T-helper 2 cell (primary cell): ENCODE results near the gene EYA4.

Experiments used
- DNase-seq, 5 experiments: peaks; one replicate each; pipeline versions ENCODE4 v3.0.0 to v3.0.0-alpha.2; 2012 to 2022

EYA4 gene

GRCh38 chr6:133291671-133292070 is 50.5 kb downstream of the EYA4 start:
- no peak for DNase-seq

DNA sequence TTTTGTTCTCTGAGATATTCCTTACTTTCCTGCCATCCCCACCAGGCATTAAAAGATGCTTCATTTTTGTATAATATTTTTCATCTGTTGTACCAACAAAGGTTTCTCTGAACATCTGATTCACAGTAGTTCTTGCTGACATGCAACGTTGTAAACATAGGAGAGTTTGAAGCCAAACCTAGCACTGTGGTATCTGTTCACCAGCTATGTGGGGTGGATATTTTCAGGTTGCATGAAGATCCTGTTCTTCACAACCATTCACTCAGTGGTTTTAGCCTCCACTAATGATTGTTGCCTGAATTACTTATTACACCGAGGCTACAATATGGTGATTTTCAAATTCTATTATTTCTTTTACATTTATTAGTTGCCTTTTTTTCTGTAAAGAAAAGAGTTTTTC is 56.5 kb downstream of the EYA4 start:
- DNase-seq = no peak

- DNase-seq = no peak
Measured at GRCh38 chr6:133298335-133298734, 57.2 kb downstream of the EYA4 start.

DNA sequence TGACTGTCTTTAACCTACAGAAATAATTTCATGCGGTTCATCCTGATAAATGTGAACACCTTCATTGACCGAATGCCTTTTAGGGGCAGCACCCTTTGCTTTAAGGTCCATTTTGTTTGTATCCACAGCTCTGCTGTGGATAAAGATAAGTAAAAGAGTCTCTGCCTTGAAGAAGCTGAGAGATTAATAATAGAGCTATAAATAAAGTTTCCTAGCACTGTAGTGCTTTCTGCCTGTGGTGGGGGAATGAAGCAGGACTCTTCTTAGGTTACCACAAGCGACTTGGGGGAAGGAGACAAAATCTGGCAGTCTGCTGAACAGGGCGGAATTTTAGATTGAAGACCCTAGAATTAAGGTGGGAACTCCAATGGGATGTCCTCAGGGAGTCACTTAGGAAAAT is 57.6 kb downstream of the EYA4 start:
- DNase-seq = no peak

DNA sequence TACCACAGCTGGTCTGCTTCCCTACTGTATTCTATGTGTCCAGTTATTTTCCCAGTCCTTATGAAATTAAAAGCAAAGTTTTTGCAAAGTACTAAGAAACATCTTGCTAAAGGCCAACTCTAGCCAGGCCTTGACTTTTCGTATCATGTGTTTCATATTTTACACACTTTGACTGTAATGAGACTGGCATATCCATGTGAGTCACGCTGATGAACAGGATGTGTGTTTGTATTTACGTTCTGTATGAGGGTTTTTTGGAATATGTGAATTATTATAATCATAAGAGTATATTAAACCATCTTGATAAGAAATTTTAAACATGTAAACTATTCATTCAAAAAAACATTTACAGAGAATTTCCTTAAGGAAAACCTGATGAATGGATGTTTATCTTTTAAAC is 59.7 kb downstream of the EYA4 start:
- no peak for DNase-seq

DNA sequence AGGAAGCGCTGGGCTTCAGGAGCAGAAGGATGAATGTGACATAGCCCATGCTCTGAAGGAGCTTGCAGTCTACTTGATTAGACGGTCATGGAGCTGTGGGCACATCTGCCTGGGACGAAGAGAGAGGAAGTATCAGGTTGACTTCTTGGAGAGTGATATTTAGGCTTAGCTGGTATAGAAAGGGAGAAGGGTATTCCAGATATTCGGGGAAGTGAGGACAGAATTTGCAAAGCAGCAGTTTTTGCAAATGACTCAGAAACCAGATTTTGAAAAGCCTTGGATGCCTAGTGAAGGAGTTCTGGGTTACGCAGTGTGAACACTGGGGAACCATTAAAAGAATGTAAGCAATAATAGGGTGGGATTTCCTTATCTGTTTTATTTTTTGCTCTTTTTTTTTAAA is 60.7 kb downstream of the EYA4 start:
- DNase-seq = no peak

- no peak for DNase-seq
Measured at GRCh38 chr6:133306931-133307330, 65.8 kb downstream of the EYA4 start.

DNA sequence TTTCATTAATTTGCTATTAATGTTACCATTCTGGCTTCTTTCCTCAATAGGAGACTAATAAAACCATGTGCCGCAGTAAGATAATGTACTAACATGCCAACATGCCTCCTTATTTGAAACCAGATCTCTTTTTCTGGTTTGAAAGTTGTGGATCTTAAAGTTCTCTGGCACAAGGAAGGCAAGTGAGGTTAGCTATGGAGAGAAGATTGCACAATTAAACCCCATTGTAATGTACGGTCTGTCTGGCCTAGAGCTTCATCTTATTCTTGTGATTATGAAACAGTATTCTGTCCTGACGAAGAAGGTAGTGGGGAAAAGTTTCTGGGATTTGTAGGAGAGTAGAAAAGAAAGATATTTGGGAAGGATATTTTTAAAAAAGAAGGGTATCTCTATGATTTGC is 68.4 kb downstream of the EYA4 start:
- no peak for DNase-seq

- no peak for DNase-seq
Measured at GRCh38 chr6:133312006-133312405, 70.8 kb downstream of the EYA4 start.

DNA sequence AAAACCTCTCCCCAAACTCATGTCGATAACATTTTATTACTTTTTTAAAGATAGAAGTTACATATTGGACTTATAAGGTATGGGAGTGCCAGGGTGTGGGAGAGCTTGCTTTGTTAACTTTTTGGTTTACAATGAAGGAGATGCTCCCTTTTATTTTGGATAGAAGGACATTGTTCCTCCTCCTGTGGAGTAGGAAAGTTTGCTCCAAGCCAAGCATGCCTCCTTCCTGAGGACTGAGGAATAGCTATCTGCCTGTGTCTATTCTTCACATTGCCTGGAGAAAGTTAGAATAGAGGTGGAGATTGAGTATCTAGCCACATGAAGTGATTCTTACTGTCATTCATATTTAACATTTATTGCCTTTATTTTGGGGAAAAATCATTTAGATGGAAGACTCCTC is 71.9 kb downstream of the EYA4 start:
- no peak for DNase-seq

DNA sequence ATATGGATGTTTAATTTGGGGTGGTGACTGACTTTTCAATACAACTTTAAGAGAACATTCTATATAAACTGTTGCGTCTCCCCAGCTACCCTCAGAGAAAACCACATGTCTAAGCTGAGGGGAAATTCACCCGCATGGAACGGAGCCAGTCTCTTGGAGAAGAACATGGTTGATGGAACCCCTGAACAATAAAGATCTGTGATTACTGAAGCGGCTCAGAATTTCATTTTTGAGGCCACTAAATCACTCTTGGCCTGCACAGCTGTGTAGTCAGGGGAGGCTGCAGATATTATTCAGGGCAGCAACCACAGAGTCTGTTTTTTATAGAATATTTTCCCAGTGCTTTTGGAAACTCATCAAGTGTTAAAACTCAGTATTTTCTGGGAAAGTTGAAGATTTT is 73.8 kb downstream of the EYA4 start:
- no peak for DNase-seq

DNA sequence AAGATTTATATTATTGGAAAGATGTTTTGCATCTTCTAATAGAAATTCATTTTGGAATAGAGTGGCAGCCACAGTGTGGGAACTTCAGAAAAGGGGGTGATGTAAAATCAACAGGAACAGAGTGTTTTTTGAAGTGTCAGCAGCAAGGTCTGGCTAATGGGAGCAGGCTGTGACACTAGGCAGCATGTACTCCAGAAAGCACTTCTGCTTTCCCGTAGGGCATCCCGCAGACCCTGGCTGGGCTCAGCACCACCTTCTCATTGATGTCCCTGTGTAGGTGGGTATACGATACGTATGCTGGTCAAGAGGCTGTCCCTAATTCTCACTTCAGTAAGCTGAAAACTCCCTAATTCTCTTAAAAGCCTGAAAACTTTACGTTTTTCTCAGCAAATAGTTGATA is 74.7 kb downstream of the EYA4 start:
- DNase-seq = no peak

DNA sequence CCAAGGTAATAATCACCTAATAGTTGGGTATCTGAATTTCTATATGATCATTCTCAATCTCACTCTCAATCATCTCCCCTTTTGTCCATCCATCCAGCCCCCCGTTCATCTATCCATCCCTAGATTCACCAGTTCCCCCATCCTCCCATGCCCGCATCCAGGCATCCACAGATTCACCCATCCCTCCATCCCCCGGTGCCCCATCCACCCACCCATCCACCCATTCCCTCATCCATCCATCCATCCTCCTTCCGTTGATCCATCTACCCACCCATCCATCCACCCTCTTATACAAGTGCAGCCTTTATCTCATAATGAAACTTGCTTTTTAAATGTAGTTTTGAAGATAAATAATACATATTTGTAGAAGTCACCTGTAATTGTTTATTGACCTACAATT is 76.5 kb downstream of the EYA4 start:
- no peak for DNase-seq

DNA sequence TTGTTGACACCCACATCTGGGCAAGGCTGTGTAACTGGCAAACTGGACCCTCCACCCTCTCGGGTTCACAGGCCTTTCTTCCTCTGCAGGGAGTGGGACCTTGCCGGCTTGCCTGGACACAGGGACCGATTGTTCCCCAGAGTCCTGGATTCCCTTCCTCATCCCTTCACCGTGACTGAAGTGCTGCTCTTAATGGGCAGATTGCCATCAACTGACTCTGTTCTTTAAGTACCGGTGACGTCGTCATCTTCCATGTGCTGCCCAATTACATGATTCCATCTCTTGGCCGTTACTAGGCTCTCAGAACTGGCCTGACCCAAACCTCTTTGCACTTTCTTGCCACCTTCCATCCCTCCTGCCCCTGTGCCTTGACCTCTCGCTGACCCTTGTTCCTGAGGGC is 85.4 kb downstream of the EYA4 start:
- no peak for DNase-seq

DNA sequence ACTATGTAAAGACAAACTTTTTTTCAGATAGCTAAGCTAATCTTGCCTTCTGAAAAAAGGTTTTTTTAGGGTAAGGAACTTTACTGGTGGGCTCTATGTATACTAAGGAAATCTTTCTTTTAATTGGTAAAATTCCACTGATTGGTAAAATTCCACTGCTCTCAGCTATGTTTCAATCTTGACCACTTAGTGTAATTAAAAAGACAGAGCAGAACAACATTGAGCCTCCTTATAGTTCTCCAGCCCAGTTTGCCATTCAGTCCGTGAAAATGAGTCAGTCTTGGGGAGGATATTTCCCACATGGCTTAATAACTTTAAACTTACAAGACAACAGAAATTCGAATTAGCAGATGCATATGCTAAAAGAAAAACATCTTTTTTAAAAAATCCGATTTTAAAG is 92.7 kb downstream of the EYA4 start:
- DNase-seq = no peak

DNA sequence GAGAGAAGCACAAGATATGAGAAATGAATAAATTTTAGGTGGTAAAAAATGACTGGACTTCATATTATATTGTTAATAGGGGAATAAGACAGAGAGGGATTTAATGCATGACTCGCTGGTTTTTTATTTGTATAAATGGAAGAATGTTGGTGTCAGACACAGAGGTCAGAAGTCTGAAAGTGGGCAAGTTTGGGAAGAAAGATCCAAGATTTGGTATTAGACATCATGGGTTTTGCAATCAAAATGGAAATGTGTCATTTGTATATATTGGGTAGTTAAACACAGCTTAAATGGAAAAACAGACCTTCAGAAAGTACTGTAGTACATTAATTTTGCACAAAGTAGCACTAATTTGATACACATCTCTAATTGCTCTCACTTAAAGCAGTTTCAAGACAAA is 96.2 kb downstream of the EYA4 start:
- no peak for DNase-seq

DNA sequence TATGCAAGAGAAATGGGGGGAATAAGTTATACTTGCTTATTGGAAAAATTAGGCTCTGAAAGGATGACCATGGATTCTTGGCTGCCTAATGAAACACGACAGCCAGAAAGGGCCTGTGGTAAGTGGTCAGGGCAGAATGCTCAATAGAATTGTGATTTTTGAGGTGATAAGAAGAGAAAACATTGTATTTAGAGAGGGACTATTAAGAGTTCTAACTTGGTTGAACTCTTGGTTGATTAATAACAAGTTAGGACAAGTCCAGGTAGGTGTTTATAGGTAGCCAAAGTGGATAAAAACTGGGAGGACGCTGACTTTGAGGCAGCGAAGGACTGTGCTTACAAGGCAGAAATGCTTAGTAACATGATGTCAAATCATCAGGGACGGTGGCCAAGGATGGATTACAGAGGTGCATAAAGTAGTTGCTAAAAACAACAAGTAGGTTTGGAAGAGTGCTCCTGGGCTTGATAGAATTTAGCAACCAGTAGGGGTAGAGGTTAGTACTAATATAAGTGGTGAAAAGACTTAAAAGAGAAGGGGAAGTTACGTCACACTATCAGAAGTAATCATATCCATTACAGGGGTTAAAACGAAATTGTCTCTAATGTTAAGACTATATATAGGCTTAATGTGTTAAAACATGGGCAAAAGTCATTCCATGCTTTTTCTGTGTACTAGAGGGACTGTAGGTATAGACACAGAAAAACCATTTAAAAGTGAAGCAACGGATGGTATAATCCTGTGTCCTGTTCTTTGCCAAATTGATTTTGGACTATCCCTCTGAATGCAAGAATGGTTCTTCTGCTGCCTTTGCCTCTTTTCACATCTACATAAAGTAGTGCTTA is 98.6 kb downstream of the EYA4 start:
- no peak for DNase-seq

- no peak for DNase-seq
Measured at GRCh38 chr6:133340557-133340956, 99.4 kb downstream of the EYA4 start.

DNA sequence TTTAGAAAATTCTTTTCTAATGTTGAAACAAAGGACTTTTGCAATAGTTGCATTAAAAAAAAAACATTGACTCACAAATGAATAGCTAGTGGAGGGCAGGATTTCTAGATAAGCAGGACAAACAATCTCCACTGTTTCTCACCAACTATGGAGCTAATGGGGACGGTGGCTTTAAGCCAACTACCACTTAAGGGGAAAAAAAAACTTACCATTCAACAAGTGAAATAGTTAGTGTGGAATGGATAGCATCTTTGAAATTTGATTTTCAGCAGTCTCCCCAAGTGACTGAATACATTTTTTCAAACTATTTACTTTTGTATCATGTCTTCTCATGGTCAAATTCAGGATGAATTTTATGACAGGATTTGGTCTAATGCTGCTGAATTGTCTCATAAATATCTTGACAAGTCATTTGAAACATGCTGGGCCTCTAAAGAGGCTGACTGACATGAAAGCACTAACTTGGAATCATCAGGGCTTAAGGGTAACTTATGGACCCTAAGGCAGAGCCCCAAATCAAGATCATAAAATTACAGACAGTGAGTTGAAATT is 100.5 kb downstream of the EYA4 start:
- no peak for DNase-seq

DNA sequence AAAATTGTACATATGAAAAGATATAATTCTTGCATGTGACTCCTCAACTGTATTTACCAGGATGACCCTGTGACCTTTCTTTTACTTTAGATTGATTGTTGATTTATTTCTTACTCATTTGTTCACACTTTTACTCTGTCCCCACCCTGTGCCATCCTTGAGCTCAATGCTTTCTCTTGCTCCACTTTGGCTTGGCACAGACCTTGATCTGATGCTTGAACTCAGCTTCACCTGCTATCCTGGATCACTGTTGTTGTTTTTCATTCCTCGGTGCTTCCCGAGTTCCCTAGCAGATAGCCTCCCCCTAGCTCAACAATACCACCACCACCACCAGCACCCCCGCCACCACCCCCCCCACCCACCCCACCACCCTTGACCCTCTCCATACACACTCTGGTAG is 102.1 kb downstream of the EYA4 start:
- DNase-seq = no peak

GRCh38 chr6:133348846-133349245 is 107.7 kb downstream of the EYA4 start:
- no peak for DNase-seq

GRCh38 chr6:133350928-133351327 is 109.8 kb downstream of the EYA4 start:
- no peak for DNase-seq

DNA sequence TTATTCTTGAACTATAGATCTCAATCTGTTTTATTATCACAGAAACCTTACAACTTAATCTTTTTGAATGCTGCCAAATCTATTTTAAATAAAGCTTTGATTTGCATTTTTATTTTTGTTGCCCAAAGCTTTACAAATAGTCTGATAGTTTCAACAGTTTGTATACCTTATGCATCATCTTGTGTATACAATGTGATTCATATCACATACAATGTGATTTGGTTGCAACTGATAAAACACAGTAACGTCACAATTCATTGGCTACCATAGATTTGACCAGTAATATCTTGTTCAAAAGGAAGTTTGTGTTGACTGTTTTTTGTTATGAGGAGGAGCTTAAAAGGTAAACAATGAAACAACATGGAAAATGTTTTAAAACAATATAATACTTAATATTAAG is 110.9 kb downstream of the EYA4 start:
- DNase-seq = no peak

- DNase-seq = no peak
Measured at GRCh38 chr6:133353061-133353460, 111.9 kb downstream of the EYA4 start.

DNA sequence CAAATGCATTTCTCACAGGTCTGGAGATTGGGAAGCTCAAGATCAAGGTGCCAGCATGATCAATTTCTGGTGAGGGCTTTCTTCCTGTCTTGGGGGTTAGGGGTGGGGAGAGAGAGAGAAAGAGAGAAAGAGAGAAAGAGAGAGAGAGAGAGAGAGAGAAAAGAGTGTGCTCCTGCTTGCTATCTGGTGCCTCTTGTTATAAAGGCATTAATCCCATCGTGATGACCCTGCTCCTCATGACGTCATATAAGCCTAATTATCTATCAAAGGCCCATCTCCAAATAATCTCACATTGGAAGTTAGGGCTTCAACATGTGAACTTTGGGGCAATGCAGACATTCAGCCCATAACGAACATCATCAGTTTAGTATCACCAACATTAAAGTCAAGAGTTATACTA is 114.8 kb downstream of the EYA4 start:
- no peak for DNase-seq
